ENCODE results near the gene ZBTB18. TPM values are rescaled to one million over a fixed set of nuclear protein-coding genes. Genes with fewer than 3 reads are reported as not detected.

Gene ZBTB18
- total RNA-seq, 1 experiment from 2014 or later = 4.4 TPM

- no peak overlapping the region for H3K4me3 ChIP-seq
- H3K9me3 ChIP-seq = no peaks in the 10 kb centered on the region
- DNase-seq = peak; percentile 41
- no peaks in the 10 kb centered on the region for H3K27me3 ChIP-seq
- no peaks in the 10 kb centered on the region for H3K36me3 ChIP-seq
Observed at GRCh38 chr1:244092293-244092963, 41.3 kb downstream of the ZBTB18 start.

GRCh38 chr1:244092964-244093638 lies 42.0 kb downstream of the ZBTB18 start:
- no peaks in the 10 kb centered on the region for H3K36me3 ChIP-seq
- no peaks in the 10 kb centered on the region for H3K27me3 ChIP-seq
- H3K4me3 ChIP-seq = no peak overlapping the region
- peaks cover 1% of the 10 kb centered on the region; the same call in 1 of the 2 replicates for H3K9me3 ChIP-seq
- no peak for DNase-seq

GRCh38 chr1:244094880-244095528 lies 43.9 kb downstream of the ZBTB18 start:
- H3K4me3 ChIP-seq = no peak overlapping the region
- DNase-seq = no peak
- H3K9me3 ChIP-seq = peaks cover 19% of the 10 kb centered on the region
- no peaks in the 10 kb centered on the region for H3K27me3 ChIP-seq
- no peaks in the 10 kb centered on the region for H3K36me3 ChIP-seq

GRCh38 chr1:244095529-244095911 lies 44.4 kb downstream of the ZBTB18 start:
- H3K27me3 ChIP-seq = no peaks in the 10 kb centered on the region
- H3K4me3 ChIP-seq = no peak overlapping the region
- no peak for DNase-seq
- H3K9me3 ChIP-seq = peaks cover 19% of the 10 kb centered on the region
- no peaks in the 10 kb centered on the region for H3K36me3 ChIP-seq

- H3K27me3 ChIP-seq = no peaks in the 10 kb centered on the region
- no peaks in the 10 kb centered on the region for H3K36me3 ChIP-seq
- no peak overlapping the region for H3K4me3 ChIP-seq
- DNase-seq = no peak
- H3K9me3 ChIP-seq = peaks cover 19% of the 10 kb centered on the region
Observed at GRCh38 chr1:244096066-244096610, 45.1 kb downstream of the ZBTB18 start.

GRCh38 chr1:244096691-244097090 lies 45.6 kb downstream of the ZBTB18 start:
- Histone ChIP-seq H3K9me3 (peaks cover 19% of the 10 kb centered on the region), H3K36me3 (no peaks in the 10 kb centered on the region), H3K27me3 (no peaks in the 10 kb centered on the region), H3K4me3 (no peak overlapping the region)
- DNase-seq = no peak

GRCh38 chr1:244097523-244098405 lies 46.7 kb downstream of the ZBTB18 start:
- peaks cover 19% of the 10 kb centered on the region for H3K9me3 ChIP-seq
- H3K4me3 ChIP-seq = no peak overlapping the region
- DNase-seq = no peak
- H3K27me3 ChIP-seq = no peaks in the 10 kb centered on the region
- H3K36me3 ChIP-seq = no peaks in the 10 kb centered on the region

- no peak overlapping the region for H3K4me3 ChIP-seq
- no peaks in the 10 kb centered on the region for H3K27me3 ChIP-seq
- H3K36me3 ChIP-seq = no peaks in the 10 kb centered on the region
- no peak for DNase-seq
- H3K9me3 ChIP-seq = peaks cover 19% of the 10 kb centered on the region
Observed at GRCh38 chr1:244099258-244099930, 48.3 kb downstream of the ZBTB18 start.

GRCh38 chr1:244100276-244100675 lies 49.2 kb downstream of the ZBTB18 start:
- H3K36me3 ChIP-seq = no peaks in the 10 kb centered on the region
- H3K27me3 ChIP-seq = no peaks in the 10 kb centered on the region
- DNase-seq = no peak
- no peak overlapping the region for H3K4me3 ChIP-seq
- H3K9me3 ChIP-seq = peaks cover 19% of the 10 kb centered on the region

- H3K4me3 ChIP-seq = no peak overlapping the region
- H3K36me3 ChIP-seq = no peaks in the 10 kb centered on the region
- H3K27me3 ChIP-seq = no peaks in the 10 kb centered on the region
- H3K9me3 ChIP-seq = peaks cover 19% of the 10 kb centered on the region
- DNase-seq = no peak
Observed at GRCh38 chr1:244100704-244101453, 49.8 kb downstream of the ZBTB18 start.

- no peaks in the 10 kb centered on the region for H3K36me3 ChIP-seq
- no peaks in the 10 kb centered on the region for H3K27me3 ChIP-seq
- peaks cover 19% of the 10 kb centered on the region for H3K9me3 ChIP-seq
- no peak for DNase-seq
- no peak overlapping the region for H3K4me3 ChIP-seq
Observed at GRCh38 chr1:244102046-244102445, 51.0 kb downstream of the ZBTB18 start.

- Histone ChIP-seq H3K36me3 (no peaks in the 10 kb centered on the region), H3K27me3 (peaks cover under 1% of the 10 kb centered on the region; the same call in 1 of the 2 replicates), H3K4me3 (no peak overlapping the region), H3K9me3 (peaks cover 19% of the 10 kb centered on the region)
- DNase-seq = no peak
Observed at GRCh38 chr1:244102468-244102867, 51.4 kb downstream of the ZBTB18 start.

- DNase-seq = peak; percentile 87
- H3K4me3 ChIP-seq = no peak overlapping the region
- no peaks in the 10 kb centered on the region for H3K36me3 ChIP-seq
- peaks cover 5% of the 10 kb centered on the region for H3K9me3 ChIP-seq
- H3K27me3 ChIP-seq = peaks cover 2% of the 10 kb centered on the region; the same call in 1 of the 2 replicates
Observed at GRCh38 chr1:244104309-244105060, 53.4 kb downstream of the ZBTB18 start.

- no peaks in the 10 kb centered on the region for H3K9me3 ChIP-seq
- H3K36me3 ChIP-seq = no peaks in the 10 kb centered on the region
- DNase-seq = no peak
- peaks cover 2% of the 10 kb centered on the region; the same call in 1 of the 2 replicates for H3K27me3 ChIP-seq
- H3K4me3 ChIP-seq = no peak overlapping the region
Observed at GRCh38 chr1:244106176-244106575, 55.1 kb downstream of the ZBTB18 start.

Measured in MG63 (cell line).